Measurements from ENCODE around the gene THADA.
"Not testable (repeated sequence)": the region's sequence is repeated elsewhere in the genome, so short reads cannot be mapped to it uniquely, and the experiment has no call there.

Gene THADA

DNA sequence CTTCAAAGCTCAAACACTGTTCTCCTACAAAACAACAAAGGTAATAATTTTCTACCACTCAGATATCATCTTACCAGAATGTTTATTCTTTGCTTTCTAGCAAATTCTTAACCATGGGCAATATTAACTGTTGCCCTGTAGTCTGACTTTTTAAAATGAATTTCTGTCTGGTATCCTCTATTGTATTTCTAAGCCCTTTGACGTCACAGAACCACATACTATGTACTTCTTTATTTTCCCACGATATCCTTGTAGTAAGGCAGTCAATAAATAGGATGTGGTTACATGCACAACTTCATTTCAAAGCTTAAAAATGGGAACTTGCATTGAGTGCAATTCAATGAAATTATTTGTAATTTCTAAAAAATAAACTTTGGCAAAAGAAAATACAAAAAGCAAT is 58.7 kb downstream of the THADA start:
- DNase-seq = no peak

- no peak for DNase-seq
Measured at GRCh38 chr2:43534569-43534968, 61.3 kb downstream of the THADA start.

DNA sequence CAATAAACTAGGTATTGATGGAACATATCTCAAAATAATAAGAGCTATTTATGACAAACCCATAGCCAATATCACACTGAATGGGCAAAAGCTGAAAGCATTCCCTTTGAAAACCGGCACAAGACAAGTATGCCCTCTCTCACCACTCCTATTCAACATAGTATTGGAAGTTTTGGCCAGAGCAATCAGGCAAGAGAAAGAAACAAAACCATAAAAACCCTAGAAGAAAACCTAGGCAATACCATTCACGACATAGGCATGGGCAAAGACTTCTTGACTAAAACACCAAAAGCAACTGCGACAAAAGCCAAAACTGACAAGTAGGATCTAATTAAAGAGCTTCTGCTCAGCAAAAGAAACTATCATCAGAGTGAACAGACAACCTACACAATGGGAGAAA is 63.3 kb downstream of the THADA start:
- not testable (repeated sequence) for DNase-seq

DNA sequence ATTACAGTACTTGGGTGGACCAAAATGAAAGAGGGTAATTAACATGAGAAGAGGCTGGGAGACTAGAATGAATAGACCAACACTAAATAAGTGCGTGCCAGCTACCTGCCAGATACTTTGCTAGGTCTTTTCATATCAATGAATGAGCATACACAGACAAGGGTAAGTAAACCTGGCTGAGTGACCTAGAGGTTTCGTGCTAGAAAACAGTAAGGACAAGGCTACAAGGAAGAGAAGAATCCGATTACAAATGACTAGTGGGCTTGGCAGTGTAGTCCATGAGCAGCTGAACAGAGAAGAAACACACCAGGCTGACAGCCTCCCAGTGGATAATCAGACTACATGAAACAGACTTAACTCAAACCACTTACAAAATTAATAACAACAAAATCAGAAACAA is 64.6 kb downstream of the THADA start:
- no peak for DNase-seq

DNA sequence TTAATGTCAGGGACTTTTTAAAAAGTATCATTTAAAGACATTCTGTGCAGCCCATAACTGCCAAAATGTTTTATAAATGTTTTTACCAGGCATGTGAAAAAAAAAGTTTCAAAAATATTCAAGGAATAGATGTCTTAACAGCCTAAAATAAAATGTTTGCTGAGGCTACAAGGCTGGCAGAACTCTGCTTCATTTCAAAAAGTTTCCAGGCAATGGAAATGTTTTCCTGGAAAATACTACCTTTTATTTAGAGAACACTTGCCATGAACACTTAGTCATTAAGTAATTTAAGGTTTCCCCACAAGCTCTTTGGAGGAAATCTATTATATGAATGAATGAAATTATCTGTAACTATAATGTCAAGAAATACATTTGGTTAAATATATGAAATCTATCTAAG is 68.8 kb downstream of the THADA start:
- no peak for DNase-seq

DNA sequence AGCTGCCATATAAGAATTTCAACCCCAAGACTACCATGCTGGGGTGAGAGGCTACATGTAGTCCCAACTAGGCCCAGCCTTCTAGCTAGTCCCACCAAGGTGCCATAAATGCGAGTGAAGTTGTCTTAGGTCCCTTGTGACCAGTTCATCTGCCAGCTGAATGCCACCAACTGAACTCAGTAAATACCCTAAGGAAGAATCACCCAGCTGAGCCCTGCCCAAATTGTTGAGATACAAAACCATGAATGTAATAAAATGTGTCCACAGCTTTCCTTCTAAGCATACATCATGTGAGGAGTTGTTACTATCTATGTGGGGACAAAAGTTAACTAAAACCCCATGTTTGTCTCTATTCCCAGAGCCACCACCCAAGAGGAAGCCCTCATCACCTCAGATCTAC is 70.3 kb downstream of the THADA start:
- DNase-seq = no peak

DNA sequence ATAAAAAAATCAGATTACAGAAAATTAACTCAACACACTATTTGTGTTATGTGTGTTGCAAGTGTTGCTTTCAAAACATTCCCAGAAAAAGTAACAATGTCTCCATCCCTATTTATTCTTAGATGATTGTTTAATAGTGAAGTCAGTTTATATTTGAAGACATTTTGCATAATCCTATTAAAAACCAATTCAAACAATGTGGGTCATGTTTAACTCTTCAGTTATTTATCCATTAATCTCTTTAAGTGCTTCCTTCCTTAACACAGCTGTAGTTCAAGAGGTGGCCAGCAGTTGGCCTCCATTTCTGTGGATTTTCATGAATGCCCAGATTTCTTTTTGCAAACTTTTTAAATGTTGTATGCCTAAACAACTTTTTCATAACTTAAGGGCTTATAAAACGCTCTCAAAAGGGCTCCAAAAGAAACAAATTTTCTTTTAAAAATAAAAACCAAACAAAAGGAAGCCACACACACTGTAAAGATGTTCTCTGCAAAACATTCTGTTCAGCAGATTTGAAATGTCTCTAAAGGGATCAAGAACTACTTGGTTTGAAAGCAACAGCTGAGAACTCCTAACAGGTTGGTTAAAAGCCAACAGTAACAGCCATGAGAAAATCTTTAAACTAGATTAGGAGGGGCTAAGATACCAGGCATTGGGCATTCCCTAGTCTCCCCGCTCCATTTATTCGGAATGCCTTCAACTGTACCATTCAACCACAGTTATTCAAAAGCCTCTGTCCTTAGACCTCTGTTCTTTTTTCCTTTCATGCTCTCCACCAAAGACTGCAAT is 71.5 kb downstream of the THADA start:
- no peak for DNase-seq

DNA sequence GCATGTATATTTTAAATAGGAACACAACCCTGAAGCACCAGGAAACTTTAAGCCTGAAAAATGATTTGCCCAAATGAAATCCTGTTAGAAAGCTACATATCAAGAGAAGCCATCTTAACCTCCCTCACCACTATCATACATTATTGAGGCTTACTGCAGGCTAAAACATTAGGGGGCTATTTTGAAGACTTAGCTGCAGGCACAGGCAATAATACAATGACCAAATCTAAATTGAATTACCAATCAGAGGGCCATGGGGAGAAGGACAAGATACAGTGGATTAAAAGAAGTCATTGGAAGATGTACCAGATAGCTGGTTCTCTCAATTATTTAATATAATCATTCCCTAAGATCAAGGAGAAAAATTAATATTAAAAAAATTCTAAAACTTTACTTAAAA is 73.7 kb downstream of the THADA start:
- DNase-seq = no peak

DNA sequence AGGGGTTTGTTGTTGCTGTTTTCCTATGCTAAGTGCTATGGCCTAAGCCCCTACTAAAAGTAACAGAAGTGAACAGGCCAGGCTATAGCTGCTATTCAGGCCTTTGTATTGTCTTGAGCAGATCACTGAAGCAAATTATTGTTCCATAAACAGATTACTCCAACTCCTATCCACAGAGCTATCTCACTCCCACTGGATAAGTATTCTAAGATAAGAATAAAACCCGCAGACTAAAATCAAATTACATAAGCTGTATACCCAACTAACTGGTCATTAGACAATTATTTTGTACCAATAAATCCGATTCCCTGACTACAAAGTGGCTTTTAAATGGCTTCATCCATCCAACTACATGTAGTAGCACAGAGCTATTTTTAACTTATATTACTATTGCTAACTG is 74.3 kb downstream of the THADA start:
- DNase-seq = no peak

DNA sequence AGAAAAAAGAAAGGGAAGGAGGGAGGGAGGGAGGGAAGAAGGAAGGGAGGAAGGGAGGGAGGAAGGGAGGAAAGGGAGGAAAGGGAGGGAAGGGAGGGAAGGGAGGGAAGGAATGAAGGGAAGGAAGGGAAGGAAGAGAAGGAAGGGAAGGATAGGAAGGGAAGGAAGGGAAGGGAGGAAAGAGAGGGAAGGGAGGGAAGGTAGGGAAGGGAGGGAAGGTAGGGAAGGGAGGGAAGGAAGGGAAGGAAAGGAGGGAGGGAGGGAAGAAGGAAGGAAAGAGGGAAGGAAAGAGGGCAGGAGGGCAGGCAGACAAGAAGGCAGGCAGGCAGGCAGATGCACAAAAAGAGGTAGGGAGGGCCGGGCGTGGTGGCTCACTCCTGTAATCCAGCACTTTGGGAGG is 74.9 kb downstream of the THADA start:
- no peak for DNase-seq

DNA sequence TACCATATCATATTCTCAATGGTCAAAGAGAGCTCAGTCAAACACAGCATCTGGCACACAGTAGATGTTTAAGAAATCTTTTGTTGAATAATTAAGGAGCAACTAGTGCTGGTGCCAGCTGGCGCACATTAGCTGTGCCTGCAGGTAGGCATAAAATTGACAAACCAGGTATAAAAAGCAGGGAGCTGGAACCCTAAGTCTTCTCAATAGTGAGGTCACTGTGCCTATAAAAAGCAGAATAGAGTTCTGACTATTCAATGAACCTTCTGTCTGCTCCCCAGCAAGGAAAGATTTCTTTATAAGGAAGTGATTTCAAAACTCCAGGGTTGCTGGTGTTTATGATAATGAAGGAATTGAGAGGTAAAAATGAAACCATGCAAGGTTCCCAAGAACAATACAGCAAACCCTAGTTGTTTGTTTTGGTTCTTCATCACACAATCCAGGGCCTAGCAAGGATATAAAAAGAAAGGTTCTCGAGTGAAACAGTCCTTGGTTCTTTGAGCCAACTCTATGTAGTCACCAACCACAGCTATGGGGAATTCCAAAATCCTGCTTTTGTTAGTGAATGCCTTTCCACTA is 76.1 kb downstream of the THADA start:
- DNase-seq = no peak

GRCh38 chr2:43518718-43519117 is 77.1 kb downstream of the THADA start:
- DNase-seq = no peak

GRCh38 chr2:43518181-43518580 is 77.7 kb downstream of the THADA start:
- no peak for DNase-seq

GRCh38 chr2:43515807-43516497 is 79.9 kb downstream of the THADA start:
- DNase-seq = no peak

DNA sequence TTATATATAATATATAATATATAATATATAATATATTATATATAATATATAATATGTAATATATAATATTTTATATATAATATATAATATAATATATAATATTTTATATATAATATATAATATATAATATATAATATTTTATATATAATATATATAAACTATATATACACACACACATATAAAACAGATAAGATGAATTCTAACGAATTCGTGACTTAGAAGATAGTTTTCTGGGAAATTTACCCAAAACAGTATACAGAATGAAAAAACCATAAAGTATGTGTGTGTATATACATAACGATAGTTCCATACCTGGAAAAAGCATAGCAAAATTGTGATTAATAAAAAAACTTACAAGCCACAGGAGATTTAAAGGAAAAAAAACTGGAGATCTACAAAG is 80.6 kb downstream of the THADA start:
- no peak for DNase-seq

- DNase-seq = no peak
Measured at GRCh38 chr2:43513796-43514195, 82.0 kb downstream of the THADA start.

DNA sequence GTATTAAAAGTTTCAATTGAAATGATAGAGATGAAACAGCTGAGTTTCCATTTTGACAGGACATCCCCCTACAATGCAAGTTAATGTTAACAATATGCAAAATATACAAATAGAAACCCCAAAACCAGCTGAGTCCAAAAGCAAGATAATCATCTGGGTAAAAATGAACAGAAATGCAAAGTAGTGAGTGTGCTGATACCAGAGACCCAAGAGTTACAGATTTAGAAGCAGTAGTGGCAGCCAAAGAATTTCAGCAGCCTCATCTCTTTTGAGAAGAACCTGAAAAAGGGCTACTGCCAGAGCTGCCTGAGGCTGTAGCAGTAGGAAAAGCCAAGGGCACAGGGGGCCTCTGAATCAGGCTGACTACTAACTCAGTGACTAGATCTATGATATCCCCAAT is 82.6 kb downstream of the THADA start:
- no peak for DNase-seq

DNA sequence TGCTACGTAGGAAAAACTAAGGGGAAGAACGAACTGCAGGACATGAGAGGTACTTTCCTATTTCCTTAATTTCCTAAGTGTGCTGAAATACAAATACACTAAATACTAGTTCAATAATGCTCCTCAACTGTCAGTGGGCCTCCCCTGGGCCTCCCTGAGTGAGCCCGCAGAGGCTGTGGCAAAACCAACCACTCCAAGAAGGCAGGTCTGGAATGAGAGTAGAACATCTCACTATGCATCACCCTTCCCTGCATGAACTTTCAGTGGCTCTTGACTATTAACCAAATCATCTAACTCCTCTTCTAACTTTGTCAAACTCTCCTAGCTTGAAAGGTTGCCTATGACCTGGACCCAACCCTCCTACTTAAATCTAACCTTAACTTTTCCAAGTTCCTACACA is 84.6 kb downstream of the THADA start:
- DNase-seq = no peak

DNA sequence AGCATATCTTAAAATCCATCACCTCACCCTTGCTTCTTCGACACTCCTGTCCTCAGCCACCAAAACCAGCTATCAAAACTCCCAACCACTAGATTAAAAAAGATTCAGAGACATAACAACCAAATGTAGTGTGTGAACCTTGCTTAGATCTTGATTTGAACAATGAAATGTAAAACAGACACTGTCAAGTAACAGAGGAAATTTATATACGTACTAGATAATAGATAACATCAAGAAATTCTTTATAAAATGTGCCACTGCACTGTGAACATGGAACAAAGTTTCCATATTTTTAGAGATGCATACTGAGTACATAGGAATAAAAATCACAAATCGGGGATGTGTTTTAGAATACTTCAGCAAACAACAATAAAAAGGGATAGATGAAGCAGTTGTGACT is 86.0 kb downstream of the THADA start:
- DNase-seq = no peak

GRCh38 chr2:43508209-43508608 is 87.6 kb downstream of the THADA start:
- DNase-seq = peak; percentile 1 to 3

GRCh38 chr2:43507137-43507536 is 88.7 kb downstream of the THADA start:
- DNase-seq = no peak

DNA sequence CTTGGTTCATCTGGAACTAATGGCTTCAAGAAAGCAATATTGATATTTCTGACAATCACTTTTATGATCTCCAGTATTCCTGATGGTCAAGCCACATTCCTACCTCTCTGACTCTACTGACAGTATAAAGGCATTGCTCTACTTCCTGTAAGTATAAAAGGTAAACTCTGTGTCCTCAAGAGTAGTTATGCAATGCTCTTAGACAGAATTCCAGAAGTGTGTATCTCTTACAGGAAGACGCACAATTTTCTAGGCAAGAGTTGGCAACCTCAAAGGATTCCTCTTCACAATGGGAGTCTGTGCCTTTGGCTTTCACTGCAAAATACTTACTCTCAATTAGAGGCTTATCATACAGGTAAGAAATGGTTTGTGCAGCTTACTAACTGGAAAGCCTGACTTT is 100.1 kb downstream of the THADA start:
- DNase-seq = no peak

- no peak for DNase-seq
Measured at GRCh38 chr2:43493954-43494353, 101.9 kb downstream of the THADA start.

DNA sequence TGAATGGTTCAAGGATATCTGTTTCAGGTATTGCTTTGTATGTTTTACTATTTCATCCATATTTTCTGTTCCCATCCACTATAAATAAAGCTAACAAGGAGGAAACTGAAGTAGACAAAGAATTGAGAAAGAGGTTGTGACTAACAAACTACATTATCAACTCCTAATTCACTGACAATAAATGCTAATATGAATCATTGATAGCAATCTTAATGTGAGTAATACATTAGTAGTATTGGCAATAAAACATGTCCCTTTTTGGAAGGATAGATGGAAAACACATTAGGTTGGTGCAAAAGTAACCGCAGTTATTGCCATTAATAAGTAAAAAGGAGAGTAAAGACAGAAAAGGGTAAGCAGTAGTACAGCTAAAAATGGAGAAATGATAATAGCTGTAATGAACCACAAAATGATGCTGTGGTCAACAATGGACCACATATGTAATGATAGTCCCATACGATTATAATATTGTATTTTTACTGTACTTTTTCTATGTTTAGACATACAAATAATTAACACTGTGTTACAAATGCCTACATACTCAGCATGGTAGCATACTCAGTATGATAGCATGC is 104.7 kb downstream of the THADA start:
- no peak for DNase-seq

Measured in activated CD4-positive, alpha-beta T cell treated with anti-CD3 and anti-CD28 coated beads for 4 hours (primary cell).